Measurements from ENCODE around the gene ELL. TPM values are rescaled to one million over a fixed set of nuclear protein-coding genes. Genes with fewer than 3 reads are reported as not detected.
A peak's percentile ranks its signal among the peaks of the same experiment; 100 is the strongest.

Gene ELL
- total RNA-seq, 1 donor from 2014 or later = 7.6 TPM

DNA sequence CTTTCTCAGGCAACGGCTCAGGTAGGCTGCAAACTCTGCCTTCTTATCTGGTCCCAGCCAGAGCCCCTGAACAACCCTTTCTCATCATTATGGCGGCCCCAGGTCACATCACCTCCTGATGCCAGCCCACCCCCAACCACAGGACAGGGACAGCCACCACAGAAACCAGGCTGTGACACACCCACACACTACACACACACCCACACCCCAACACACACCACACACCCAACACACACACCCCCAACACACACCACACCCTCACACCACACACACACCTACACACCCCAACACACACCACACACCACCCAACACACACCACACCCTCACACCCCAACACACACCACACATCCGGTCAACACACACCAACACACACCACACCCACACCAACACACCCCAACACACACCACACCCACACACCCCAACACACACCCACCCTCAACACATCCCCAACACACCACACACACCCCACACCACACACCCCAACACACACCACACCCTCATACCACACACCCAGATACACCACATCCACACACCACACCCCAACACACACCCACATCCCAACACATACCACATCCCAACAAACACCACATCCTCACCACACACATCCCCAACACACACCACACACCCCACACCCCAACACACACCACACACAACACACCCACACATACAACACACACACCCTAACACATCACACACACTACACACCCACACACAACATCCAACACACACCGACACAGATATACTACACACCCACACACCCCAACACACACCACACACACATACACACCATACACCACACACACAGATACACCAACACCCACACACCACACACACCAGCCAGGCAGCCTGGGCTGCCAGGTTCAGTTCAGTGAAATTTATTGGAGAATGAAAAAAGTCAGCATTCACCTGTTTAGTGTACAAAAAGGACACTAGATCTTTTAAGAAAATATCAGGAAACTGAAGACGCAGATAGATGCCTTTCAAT is 79.8 kb downstream of the ELL start:
- H3K4me3 ChIP-seq (ENCODE audit: low read depth, low read length) = no peak overlapping the region
- TF ChIP-seq, protein P1, sequence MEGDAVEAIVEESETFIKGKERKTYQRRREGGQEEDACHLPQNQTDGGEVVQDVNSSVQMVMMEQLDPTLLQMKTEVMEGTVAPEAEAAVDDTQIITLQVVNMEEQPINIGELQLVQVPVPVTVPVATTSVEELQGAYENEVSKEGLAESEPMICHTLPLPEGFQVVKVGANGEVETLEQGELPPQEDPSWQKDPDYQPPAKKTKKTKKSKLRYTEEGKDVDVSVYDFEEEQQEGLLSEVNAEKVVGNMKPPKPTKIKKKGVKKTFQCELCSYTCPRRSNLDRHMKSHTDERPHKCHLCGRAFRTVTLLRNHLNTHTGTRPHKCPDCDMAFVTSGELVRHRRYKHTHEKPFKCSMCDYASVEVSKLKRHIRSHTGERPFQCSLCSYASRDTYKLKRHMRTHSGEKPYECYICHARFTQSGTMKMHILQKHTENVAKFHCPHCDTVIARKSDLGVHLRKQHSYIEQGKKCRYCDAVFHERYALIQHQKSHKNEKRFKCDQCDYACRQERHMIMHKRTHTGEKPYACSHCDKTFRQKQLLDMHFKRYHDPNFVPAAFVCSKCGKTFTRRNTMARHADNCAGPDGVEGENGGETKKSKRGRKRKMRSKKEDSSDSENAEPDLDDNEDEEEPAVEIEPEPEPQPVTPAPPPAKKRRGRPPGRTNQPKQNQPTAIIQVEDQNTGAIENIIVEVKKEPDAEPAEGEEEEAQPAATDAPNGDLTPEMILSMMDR (conservative IDR thresholded peaks at IDR 0.05; ENCODE audit: low read depth, low read length) = no peak
- DNase-seq (ENCODE audit: low read depth) = no peak

DNA sequence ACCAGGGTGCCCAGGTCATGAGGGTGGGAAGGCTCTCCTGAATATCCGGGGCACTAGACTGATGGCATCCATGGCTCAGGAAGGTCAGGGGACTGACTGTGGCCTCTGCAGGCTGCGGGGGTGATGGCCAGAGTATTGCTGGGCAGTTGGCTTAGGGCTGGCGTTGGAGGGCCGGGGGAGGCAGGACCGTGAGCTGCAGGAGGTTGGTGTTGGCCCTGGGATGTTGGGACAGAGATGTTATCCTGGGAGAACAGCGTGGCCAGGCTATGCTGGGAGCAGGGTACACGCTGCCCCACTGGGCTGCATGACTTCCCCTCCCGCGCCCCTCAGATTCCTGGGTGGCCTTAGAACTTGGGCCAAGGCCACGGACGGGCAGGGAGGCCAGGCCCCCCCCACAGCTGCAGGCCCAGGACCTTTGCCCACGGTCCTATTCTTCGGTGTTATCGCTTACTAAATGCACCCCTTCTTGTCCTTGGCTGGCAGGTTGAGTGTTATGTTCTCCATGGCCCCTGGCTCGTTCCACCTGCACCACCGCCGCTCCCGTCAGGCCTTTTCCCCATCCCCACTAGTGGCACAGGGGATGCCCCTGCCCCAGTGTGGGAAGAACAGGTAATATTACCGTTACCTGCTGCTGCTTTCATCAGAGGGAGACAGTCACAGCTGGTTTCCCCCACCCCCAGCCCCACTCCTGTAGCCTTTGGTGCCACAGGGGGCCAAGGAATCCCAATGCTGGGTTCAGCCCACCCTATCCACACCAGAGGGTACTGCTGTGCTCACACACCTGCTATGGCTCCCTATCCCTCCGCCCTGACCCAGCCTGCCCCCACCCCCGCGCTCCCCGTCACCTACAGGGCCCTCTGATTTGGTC is 80.7 kb downstream of the ELL start:
- DNase-seq (ENCODE audit: low read depth) = no peak
- H3K4me3 ChIP-seq (ENCODE audit: low read depth, low read length) = no peak overlapping the region
- TF ChIP-seq, protein P1 (conservative IDR thresholded peaks at IDR 0.05; ENCODE audit: low read depth, low read length) = no peak

DNA sequence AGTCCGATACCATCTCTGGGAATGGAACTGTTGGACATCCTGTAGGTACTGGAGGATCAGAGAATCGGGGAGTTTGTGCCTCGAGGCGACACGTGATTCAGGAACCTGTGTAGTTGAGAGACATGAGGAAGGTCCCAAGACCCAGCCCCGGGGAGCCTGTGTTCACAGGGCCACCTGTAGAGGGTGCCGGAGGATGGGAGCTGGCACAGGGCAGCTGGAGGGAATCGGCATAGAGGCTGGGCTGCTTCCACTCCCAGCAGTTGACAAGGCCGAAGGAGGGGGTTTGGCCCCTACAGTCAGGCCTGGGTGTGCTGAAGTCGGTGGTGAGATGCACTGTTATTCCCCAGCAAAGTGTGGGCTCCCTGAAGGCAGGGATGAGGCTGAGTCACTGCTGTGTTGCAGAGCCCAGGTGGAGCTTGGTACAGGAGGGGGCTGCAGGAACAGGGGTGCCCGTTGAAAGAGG is 81.4 kb downstream of the ELL start:
- no peak overlapping the region for H3K4me3 ChIP-seq (ENCODE audit: low read depth, low read length)
- no peak for DNase-seq (ENCODE audit: low read depth)
- TF ChIP-seq, protein P1 (conservative IDR thresholded peaks at IDR 0.05; ENCODE audit: low read depth, low read length) = peak; percentile 44

DNA sequence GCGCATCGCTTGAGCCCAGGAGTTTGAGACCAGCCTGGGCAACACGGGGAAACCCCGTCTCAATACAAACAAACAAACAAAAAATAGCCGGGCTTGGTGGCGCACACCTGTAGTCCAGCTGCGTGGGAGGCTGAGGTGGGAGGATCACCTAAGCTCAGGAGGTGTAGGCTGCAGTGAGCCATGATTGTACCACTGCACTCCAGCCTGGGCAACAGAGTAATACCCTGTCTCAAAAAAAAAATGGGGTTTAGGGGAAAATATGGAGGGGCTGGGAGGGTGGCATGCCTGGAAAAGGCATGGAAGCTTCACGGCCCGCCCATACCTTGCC is 82.0 kb downstream of the ELL start:
- TF ChIP-seq, protein P1 (conservative IDR thresholded peaks at IDR 0.05; ENCODE audit: low read depth, low read length) = no peak
- DNase-seq (ENCODE audit: low read depth) = no peak
- H3K4me3 ChIP-seq (ENCODE audit: low read depth, low read length) = no peak overlapping the region

DNA sequence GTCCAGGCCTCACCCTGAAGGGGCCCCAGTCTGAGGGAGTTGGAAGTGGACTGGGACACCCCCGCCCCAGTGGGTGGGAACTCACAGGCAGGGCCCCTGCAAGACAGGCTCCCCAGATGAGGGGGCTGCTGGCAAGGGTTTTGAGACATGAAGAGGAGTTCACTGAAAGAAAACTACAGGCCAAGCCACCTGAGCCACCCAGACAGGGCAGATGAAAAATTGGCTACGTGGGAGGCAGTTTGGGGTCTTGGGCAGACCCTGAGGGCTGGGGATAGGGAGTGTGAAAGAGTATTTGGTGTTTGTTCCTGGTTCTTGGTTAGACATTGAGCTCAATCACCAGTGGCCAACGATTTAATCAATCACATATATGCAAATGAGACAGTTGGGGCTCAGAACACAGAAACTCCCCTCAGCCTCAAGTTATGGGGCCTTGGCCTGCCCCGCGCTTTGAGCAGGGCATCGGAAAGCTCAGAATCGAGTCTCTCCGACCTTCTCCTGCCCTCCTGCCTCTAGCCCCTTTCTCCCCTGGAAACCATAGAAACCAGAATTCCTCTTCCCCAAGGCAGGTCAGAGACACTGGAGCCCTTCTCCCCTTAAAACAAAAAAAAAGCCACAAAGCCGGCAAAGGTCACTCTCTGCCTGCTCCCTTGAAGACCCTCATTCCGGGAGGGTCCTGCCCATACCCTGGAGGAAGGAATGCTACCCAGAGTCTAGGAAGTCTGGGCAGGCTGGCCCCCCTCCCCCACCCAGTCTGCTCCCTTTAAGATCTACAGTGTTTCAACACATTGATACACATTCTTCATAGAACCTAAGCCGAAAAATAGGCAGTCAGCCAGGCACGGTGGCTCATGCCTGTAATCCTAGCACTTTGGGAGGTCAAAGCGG is 82.6 kb downstream of the ELL start:
- no peak overlapping the region for H3K4me3 ChIP-seq (ENCODE audit: low read depth, low read length)
- no peak for DNase-seq (ENCODE audit: low read depth)
- TF ChIP-seq, protein P1 (conservative IDR thresholded peaks at IDR 0.05; ENCODE audit: low read depth, low read length) = peak; percentile 11

DNA sequence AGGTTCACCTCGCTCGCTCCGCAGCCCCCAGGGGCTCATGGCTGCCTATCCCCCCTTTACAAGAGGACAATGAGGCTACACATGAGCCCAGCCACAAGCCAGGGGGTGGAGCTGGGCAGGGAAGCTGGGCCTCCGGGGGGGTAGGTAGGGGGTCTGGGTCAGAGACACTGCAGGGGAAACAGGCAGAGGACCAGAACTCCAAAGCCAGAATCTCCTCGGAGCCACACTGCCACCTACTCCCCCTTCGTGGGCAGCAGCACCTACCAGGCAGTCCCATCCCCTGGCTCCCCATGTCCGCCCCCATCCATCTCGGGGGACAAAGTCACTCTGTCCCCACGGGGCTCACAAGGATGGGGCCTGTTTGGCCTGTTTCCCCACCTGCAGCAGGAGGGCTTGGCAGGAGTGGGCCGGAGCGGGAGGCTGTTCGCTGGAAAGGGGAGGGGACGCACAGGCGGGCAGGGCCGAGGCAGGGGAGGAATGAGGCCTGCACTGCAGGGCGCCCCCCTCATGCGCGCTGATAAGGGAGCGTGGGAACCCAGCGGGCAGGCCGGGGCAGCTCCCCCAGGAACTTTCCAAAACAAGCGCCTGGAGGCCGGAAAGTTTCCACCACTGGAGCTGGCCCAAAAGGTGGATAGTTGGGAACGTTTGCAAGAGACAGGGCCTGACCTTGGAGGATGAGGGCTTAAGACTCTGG is 83.4 kb downstream of the ELL start:
- DNase-seq (ENCODE audit: low read depth) = no peak
- peak overlapping the region; percentile 33 for H3K4me3 ChIP-seq (ENCODE audit: low read depth, low read length)

More for the DNA sequence above, 83.4 kb downstream of the ELL start:
- TF ChIP-seq, protein P1 (conservative IDR thresholded peaks at IDR 0.05; ENCODE audit: low read depth, low read length) = no peak

Measured in epithelial cell of proximal tubule (primary cell).